GM21367 (cell line): ENCODE data around the gene RHO.
"Not testable (repeated sequence)": the region's sequence is repeated elsewhere in the genome, so short reads cannot be mapped to it uniquely, and the experiment has no call there.

Source experiments
- ATAC-seq: cut with Tn5 transposase; IDR thresholded peaks from one replicate; pipeline ENCODE4 v1.9.1; 2021; ENCODE audit not compliant: unreplicated experiment

The RHO gene

GRCh38 chr3:129498603-129499488, 29.6 kb upstream of the RHO start:
- not testable (repeated sequence) for ATAC-seq

DNA sequence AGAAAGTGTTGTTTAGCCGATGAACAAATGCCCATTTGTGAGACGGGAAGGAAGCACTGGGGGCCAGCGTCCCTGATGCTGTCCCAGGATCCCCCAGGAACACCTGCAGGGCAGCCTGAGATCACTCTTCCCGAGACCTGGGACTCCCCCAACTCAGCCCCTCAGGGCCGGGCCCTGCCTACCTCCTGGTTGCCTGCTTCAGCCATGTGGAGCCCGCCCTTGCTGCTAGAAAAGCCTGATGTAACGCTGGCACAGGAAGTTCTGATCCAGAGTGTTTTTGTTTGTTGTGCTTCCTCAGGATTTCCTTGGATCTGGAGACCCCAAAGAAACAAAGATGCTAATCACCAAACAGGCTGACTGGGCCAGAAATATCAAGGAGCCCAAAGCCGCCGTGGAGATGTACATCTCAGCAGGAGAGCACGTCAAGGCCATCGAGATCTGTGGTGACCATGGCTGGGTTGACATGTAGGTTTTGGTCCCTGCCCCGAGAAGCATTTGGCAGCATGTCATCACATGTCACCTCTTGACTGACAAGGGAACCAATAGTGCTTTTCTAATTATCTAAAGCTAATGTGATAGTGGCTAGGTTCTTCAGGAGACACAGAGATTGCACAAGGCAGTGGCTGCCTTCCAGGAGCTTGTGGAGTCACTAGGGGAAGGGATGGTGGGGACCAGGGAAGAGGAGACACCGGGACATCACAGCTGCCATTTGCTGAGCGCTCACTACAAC, 28.7 kb upstream of the RHO start:
- ATAC-seq: not testable (repeated sequence)

GRCh38 chr3:129500334-129500658, 28.1 kb upstream of the RHO start:
- no peak for ATAC-seq

- no peak for ATAC-seq
Observed at GRCh38 chr3:129501630-129502029, 26.8 kb upstream of the RHO start.

DNA sequence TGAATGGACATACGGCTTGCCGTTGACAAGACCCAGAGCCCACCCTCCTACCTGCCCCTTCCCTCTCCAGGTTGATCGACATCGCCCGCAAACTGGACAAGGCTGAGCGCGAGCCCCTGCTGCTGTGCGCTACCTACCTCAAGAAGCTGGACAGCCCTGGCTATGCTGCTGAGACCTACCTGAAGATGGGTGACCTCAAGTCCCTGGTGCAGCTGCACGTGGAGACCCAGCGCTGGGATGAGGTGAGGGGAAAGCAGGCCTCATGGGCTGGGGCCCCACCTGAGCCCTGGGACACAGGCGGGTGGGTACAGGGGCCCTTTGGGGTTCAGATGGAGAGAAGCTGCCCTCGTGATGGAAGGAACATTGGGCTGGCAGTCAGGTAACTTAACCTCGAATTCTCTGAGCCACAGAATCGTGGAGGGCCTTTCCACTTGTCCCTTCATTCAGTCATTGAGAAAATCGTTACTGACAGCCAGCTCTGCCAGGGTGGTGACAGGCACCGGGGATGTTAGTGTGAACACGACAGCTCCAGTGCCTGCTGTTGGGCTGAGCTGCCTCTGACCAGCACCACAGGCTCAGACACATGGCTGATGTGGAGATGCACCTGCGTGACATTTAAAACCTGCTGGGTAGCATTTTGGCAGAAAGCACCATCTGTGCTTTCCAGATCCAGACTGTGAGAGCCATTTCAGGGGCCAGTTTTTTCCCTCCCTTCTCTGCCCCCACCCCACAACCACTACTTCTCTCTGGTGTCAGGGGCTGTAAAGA, 25.6 kb upstream of the RHO start:
- no peak for ATAC-seq

GRCh38 chr3:129503471-129504291, 24.8 kb upstream of the RHO start:
- no peak for ATAC-seq

DNA sequence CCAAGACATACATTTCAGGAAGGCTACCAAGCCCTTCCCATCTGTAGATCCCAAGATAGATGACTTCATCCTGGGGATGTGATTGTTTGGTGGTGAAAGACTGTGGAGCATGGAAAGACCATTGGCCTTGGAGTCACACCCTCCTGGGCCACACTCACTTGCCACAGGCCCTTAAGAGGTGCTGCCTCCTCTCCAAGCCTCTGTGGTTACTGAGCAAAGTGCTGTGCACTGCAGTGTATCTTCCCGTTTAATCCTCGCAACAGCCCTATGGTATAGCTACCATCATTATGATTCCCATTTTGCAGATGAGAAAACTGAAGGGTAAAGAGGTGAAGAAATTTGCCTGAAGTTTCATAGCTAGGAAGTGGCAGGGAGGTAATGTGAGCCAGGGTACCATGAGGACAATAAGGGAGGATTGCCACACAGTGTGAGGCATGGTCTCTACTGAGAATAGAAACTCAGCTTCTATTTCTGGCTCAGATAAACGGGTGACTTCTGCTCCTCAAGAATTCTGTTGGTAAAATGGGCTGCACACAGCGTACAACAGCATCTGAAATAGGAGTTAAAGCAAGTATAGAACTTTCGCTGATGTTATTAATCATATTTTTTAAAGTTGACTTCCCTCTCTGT, 23.9 kb upstream of the RHO start:
- ATAC-seq: no peak

DNA sequence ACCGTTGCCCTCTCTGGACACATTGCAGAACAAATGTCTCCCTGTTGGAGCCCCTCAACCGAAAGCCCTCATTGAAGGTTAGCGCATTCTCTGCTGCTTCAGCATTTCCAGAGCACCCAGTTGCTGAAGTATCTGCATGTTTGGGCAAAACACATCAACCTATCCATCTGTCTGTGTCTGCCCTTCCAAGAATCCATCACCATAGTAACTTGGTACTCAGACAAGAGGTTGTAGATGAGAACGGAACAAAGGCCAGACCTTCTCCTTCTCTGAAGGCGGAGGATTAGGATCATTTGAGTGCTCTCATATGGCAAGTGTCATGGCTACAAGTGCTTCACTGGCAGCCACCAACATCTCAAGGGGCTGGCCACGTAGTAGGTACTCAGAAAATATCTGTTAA, 23.1 kb upstream of the RHO start:
- ATAC-seq: no peak

DNA sequence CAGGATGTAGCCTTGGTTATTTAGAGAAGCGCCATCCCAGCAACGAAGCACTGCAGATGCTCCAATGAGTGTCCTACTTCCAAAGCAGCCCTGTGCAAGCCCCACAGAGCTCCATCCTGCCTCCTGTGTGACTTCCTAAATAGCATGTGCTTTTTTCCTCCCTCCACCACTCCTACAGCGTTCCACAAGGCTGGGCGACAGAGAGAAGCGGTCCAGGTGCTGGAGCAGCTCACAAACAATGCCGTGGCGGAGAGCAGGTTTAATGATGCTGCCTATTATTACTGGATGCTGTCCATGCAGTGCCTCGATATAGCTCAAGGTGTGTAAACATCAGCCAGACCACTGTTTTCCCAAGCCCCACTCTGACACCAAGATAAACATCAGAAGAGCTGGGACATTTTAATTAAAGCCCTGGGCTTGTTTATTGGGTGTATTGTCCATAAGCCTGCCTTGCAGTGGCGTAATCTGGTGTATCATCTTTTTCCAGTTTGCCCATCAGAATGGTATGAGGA, 22.2 kb upstream of the RHO start:
- ATAC-seq: no peak

GRCh38 chr3:129507181-129507831, 21.1 kb upstream of the RHO start:
- no peak for ATAC-seq

DNA sequence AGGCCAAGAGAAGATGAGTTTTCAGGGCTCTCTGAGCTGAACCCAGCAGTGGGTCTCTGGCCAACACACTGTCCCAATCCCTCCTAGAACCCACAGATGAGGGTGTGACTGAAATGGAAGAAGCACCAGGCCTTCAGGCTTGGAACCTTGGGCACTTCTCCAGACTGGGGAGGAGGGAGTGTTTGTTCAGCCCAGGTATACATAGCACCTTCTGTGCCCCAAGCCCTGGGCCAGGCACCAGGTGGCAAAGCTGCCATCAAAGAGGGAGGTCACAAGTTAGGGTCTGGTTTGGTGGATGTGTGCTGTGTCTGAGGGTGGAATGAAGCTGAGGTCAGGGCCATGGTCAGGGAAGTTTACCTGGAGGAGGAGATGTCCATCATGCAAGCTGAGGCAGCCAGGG, 15.8 kb upstream of the RHO start:
- ATAC-seq: no peak

DNA sequence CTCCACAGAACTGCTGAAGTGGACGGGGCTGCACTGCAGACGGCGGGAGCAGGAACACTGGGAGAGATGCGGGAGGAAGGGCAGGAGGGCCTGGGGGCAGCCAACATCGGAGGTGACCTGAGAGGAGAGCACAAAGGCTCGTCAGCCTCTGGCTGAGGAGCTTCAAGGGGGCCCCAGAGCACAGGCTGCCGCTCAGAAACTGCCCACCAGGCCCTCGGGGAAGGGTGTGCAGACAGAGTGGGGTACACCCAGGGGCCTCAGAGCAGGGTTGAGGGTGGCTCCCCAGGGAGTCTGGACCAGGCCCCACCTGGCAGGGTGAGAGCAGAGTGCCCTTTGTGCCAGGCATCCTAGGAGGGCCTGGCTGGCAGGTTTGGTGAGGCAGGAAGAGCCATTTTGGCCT, 14.7 kb upstream of the RHO start:
- no peak for ATAC-seq

DNA sequence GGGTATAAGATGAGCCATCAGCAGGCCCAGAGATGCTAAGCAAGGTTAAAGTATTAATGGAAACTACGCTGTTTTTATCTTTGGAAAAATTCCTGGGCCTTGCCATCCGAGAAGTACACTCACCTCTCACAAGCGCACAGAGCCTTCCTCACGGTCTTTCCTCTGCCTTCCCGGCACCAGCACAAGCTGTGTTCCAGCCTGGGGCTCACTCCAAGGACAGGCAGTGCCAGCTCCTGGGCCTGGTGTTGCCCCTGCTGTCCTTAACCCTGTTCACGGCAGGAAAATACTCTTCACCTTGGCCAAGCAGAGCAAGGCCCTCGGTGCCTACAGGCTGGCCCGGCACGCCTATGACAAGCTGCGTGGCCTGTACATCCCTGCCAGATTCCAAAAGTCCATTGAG, 14.3 kb upstream of the RHO start:
- no peak for ATAC-seq

DNA sequence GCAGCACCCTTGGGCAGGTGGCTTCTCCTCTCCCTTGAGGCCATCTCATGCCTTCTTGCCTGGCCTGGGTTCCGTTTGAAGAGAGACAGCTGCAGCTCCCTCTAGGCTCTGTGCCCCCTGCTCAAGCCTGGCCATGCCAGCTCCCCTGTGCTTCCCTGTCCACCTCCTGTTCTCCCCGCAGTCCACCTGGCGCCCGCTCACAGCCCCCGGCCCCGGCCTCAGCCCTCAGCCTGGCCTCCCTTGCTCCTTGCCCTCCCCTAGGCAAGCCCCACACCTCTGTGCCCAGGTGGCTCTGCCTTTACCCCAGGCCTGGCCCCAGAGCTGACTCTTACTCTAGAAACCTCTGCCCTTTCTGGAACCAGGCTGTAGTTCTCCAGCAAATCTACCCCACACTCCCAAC, 13.9 kb upstream of the RHO start:
- no peak for ATAC-seq

DNA sequence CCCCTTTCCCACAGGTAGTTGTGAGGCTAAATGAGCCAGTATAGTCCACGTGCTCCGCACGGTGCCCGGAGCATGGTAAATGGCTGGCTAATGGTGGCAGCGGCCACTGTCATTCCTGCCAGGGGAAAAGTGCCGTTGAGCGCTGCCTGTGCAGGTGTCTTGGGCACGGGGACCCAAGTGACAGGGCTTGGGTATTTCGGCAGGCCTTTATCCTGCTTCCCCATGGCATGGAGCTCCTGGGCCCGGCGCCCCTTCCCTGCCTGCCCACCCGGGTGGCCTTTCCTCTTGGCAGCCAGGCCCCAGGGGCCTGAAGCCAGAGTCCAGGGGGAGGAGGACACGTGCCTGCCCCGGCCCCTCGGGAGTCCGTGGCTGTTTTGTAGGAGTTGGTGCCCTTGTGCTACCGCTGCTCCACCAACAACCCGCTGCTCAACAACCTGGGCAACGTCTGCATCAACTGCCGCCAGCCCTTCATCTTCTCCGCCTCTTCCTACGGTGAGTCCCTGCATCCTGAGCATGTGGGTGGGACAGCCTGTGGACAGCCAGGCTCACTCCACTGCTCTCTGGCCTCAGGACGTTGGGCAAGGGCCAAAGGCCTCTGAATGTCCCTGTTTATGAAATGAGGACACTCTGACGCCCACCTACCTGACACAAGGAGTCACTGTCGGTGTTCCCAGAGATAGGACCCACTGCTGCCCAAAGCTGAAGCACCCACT, 13.2 kb upstream of the RHO start:
- not testable (repeated sequence) for ATAC-seq

GRCh38 chr3:129515821-129516432, 12.5 kb upstream of the RHO start:
- not testable (repeated sequence) for ATAC-seq

- ATAC-seq: no peak
Observed at GRCh38 chr3:129517516-129517915, 10.9 kb upstream of the RHO start.

DNA sequence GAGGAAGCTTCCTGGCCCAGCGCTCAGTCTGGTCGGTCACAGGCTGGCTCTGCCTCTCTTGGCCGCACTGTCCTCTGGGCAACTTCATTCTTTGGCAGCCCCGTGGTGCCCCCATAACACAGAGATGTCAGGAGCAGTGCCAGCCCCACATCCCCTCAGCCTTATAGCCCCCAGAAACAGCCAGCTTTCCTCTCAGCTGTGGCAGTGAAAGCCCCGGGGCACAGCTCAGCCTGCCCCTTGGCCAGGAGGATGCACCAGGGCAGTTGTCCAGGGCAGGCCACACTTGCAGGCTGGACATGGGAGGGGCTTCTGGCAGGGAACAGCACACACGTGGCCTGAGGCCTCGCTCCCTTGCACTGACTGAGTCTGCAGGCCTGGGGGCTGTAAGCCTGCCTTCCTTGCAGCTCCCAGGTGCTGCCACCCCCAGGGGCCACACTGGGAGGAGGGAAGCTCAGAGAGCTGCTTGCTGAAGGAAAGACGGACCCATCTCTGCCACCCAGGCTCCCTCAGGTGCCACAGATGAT, 10.3 kb upstream of the RHO start:
- no peak for ATAC-seq
